HFFc6 (cell line): Measurements from ENCODE around the gene NUB1. TPM values are rescaled to one million over a fixed set of nuclear protein-coding genes. Genes with fewer than 3 reads are reported as not detected.

Experiments used
- DNase-seq: peaks from one replicate; pipeline ENCODE4 v3.0.0-alpha.2; 2018
- H3K27ac Mint-ChIP-seq: 2 replicates; pipeline ENCODE4 v1.8.0; 2020; ENCODE audit warnings: mild to moderate bottlenecking, mixed read lengths
- H3K27me3 Mint-ChIP-seq: 2 replicates; pipeline ENCODE4 v1.8.0; 2021; ENCODE audit warnings: mild to moderate bottlenecking, moderate library complexity, mixed read lengths; ENCODE audit not compliant: insufficient read depth
- H3K36me3 Mint-ChIP-seq: 2 replicates; pipeline ENCODE4 v1.8.0; 2021; ENCODE audit warnings: low read depth, mixed read lengths
- H3K4me1 Mint-ChIP-seq: 2 replicates; pipeline ENCODE4 v1.8.0; 2020; ENCODE audit warnings: low read depth, mixed read lengths
- H3K4me3 Mint-ChIP-seq: 2 replicates; pipeline ENCODE4 v1.8.0; 2020; ENCODE audit warnings: mild to moderate bottlenecking, moderate library complexity, mixed read lengths
- H3K9me3 Mint-ChIP-seq: 2 replicates; pipeline ENCODE4 v1.8.0; 2020; ENCODE audit warnings: mild to moderate bottlenecking, mixed read lengths
- CTCF ChIP-seq: fragments of 200-600 bp; sonication (generic); IDR thresholded peaks from 2 replicates; pipeline ENCODE4 v1.5.0; 2021; ENCODE audit warnings: antibody characterized with exemption, mild to moderate bottlenecking
- total RNA-seq, 6 experiments: library from RNA; stranded (reverse); fragmentation: NEBNext Ultra II Directional; extraction: Animal tissue kit (Norgen Biotek cat#: 25700); gene quantifications; 2 replicates in 1 of 6; 3 replicates in 5 of 6; pipeline ENCODE4 v1.2.3, GENCODE V29; 2021

The NUB1 gene
- total RNA-seq, 6 experiments from 2014 or later = 30.6 to 37.8 (median 34.8) TPM

- Mint-ChIP-seq H3K36me3 (no peaks in the 10 kb centered on the region), H3K27ac (no peak overlapping the region), H3K4me1 (peaks cover 17% of the 10 kb centered on the region), H3K9me3 (peaks cover 4% of the 10 kb centered on the region; the same call in 1 of the 2 replicates), H3K27me3 (no peaks in the 10 kb centered on the region; the same call in 1 of the 2 replicates), H3K4me3 (peak overlapping the region; percentile 88)
- DNase-seq = no peak
- peak; percentile 31; the same call in 1 of the 2 replicates for TF ChIP-seq CTCF
Observed at GRCh38 chr7:151340794-151341356, 737 bp upstream of the NUB1 start.

- peak overlapping the region; percentile 49 for H3K27ac Mint-ChIP-seq
- no peaks in the 10 kb centered on the region; the same call in 1 of the 2 replicates for H3K27me3 Mint-ChIP-seq
- TF ChIP-seq CTCF = no peak
- peak overlapping the region; percentile 88 for H3K4me3 Mint-ChIP-seq
- peaks cover 4% of the 10 kb centered on the region; the same call in 1 of the 2 replicates for H3K9me3 Mint-ChIP-seq
- DNase-seq = no peak
- H3K4me1 Mint-ChIP-seq = peaks cover 26% of the 10 kb centered on the region
- H3K36me3 Mint-ChIP-seq = no peaks in the 10 kb centered on the region
Observed at GRCh38 chr7:151342102-151342646, 562 bp downstream of the NUB1 start.

- 0 out of 2 replicates have a peak overlapping the region, but pooled peaks have one; percentile 49 for H3K27ac Mint-ChIP-seq
- no peaks in the 10 kb centered on the region for H3K36me3 Mint-ChIP-seq
- TF ChIP-seq CTCF = peak; percentile 35; the same call in 1 of the 2 replicates
- no peak for DNase-seq
- no peaks in the 10 kb centered on the region; the same call in 1 of the 2 replicates for H3K27me3 Mint-ChIP-seq
- peak overlapping the region; percentile 88 for H3K4me3 Mint-ChIP-seq
- H3K9me3 Mint-ChIP-seq = peaks cover 4% of the 10 kb centered on the region; the same call in 1 of the 2 replicates
- H3K4me1 Mint-ChIP-seq = peaks cover 26% of the 10 kb centered on the region
Observed at GRCh38 chr7:151342811-151343210, 1.2 kb downstream of the NUB1 start.

GRCh38 chr7:151343516-151343915 lies 1.9 kb downstream of the NUB1 start:
- Mint-ChIP-seq H3K4me1 (peaks cover 26% of the 10 kb centered on the region), H3K27ac (no peak overlapping the region), H3K4me3 (peak overlapping the region; percentile 88; the same call in 1 of the 2 replicates)

More at GRCh38 chr7:151343516-151343915, 1.9 kb downstream of the NUB1 start:
- H3K9me3 Mint-ChIP-seq = peaks cover 4% of the 10 kb centered on the region; the same call in 1 of the 2 replicates
- no peak for DNase-seq
- no peaks in the 10 kb centered on the region; the same call in 1 of the 2 replicates for H3K27me3 Mint-ChIP-seq
- no peaks in the 10 kb centered on the region for H3K36me3 Mint-ChIP-seq
- TF ChIP-seq CTCF = no peak
